Raji (cell line): ENCODE data around the gene KLF9.

Experiments
- POLR2A ChIP-seq: IDR thresholded peaks from 2 replicates; pipeline ENCODE4 v1.6.1; 2011; ENCODE audit warnings: low read depth, low read length, control low read depth; ENCODE audit not compliant: insufficient read depth

The KLF9 gene

GRCh38 chr9:70367305-70367930, 47.0 kb downstream of the KLF9 start:
- no peak for TF ChIP-seq POLR2A

GRCh38 chr9:70363760-70364159, 50.7 kb downstream of the KLF9 start:
- no peak for TF ChIP-seq POLR2A

- no peak for TF ChIP-seq POLR2A
Measured at GRCh38 chr9:70362952-70363351, 51.5 kb downstream of the KLF9 start.

GRCh38 chr9:70355801-70356200, 58.7 kb downstream of the KLF9 start:
- TF ChIP-seq POLR2A, result no peak

DNA sequence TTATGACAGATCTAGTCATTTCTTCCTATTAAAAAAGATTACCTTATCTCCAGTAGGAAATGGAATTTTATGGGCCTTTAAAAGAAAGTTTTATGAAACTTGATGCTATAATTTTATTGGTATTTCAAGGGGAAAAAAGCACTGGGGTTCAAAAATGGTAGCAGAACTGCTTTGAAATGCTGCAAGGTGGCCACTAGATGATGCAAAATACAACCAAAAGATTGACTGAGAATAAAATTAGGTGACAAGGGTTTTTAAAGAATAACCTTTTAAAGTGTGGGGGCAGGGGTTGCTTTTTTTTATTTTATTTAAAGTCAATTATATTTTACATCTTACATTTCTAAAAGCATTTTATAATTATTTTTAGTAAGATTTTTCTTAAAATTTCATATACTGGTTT, 61.7 kb downstream of the KLF9 start:
- TF ChIP-seq POLR2A, result no peak

DNA sequence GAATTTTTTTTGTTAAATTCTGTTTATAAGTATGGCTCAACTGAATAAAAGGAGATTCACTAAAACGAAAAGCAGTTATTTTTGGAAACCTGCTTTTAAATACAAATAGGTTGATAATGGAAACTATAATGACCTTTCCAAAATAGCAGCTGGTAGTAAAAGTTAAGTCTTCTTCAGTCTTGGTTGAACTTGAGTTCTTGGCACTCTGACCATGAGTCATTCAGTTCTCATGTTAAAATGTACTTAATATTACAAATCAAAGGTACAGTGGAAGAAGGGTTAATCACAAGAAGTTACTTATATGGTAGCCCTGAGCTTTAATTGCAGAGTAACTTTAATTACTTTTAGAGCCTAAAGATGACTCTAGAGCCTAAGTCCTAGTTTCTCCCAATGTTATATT, 62.1 kb downstream of the KLF9 start:
- no peak for TF ChIP-seq POLR2A

DNA sequence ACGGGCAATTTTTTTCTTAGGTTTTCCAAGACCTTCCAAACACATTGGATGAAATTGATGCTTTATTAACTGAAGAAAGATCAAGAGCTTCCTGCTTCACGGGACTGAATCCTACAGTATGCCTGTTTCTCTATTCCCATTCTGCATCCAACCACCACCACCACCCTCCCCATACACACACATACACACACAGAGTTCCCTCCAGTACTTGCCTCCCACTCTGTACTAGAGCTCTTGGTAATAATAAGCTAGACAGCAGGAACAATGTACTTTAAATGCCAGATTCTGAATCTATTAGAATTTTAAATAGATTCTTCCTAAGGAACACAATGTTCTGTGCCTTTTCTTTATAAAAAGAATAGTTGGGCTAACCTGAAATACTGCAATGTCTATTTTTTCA, 67.4 kb downstream of the KLF9 start:
- no peak for TF ChIP-seq POLR2A

- no peak for TF ChIP-seq POLR2A
Measured at GRCh38 chr9:70340572-70340971, 73.9 kb downstream of the KLF9 start.
